Raji (cell line): ENCODE data around the gene MEF2A.

Source experiments
- POLR2A ChIP-seq: IDR thresholded peaks from 2 replicates; pipeline ENCODE4 v1.6.1; 2011; ENCODE audit warnings: low read depth, low read length, control low read depth; ENCODE audit not compliant: insufficient read depth

The MEF2A gene

GRCh38 chr15:99644913-99645542 is 79.2 kb downstream of the MEF2A start:
- no peak for TF ChIP-seq POLR2A

GRCh38 chr15:99645543-99645935 is 79.8 kb downstream of the MEF2A start:
- TF ChIP-seq POLR2A = no peak

- TF ChIP-seq POLR2A = no peak
Measured at GRCh38 chr15:99645951-99646350, 80.2 kb downstream of the MEF2A start.

GRCh38 chr15:99651023-99651807 is 85.4 kb downstream of the MEF2A start:
- TF ChIP-seq POLR2A = no peak

- no peak for TF ChIP-seq POLR2A
Measured at GRCh38 chr15:99656205-99656604, 90.4 kb downstream of the MEF2A start.

GRCh38 chr15:99657996-99658395 is 92.2 kb downstream of the MEF2A start:
- no peak for TF ChIP-seq POLR2A

GRCh38 chr15:99662903-99663302 is 97.1 kb downstream of the MEF2A start:
- TF ChIP-seq POLR2A = no peak

- no peak for TF ChIP-seq POLR2A
Measured at GRCh38 chr15:99668533-99669182, 102.9 kb downstream of the MEF2A start.

GRCh38 chr15:99669250-99669649 is 103.5 kb downstream of the MEF2A start:
- TF ChIP-seq POLR2A = no peak

GRCh38 chr15:99671926-99672635 is 106.3 kb downstream of the MEF2A start:
- TF ChIP-seq POLR2A = no peak

GRCh38 chr15:99673111-99673510 is 107.3 kb downstream of the MEF2A start:
- TF ChIP-seq POLR2A = no peak

GRCh38 chr15:99674279-99674678 is 108.5 kb downstream of the MEF2A start:
- no peak for TF ChIP-seq POLR2A

- TF ChIP-seq POLR2A = no peak
Measured at GRCh38 chr15:99677540-99678134, 111.9 kb downstream of the MEF2A start.

GRCh38 chr15:99680276-99680675 is 114.5 kb downstream of the MEF2A start:
- no peak for TF ChIP-seq POLR2A

- TF ChIP-seq POLR2A = no peak
Measured at GRCh38 chr15:99681990-99682389, 116.2 kb downstream of the MEF2A start.
